GM21737 (cell line): ENCODE data around the gene KRTAP10-11.
"Not testable (repeated sequence)": the region's sequence is repeated elsewhere in the genome, so short reads cannot be mapped to it uniquely, and the experiment has no call there.

Source experiments
- ATAC-seq: cut with Tn5 transposase; IDR thresholded peaks from one replicate; pipeline ENCODE4 v1.9.1; 2021; ENCODE audit warnings: mild to moderate bottlenecking, moderate library complexity; ENCODE audit not compliant: unreplicated experiment

Gene KRTAP10-11

DNA sequence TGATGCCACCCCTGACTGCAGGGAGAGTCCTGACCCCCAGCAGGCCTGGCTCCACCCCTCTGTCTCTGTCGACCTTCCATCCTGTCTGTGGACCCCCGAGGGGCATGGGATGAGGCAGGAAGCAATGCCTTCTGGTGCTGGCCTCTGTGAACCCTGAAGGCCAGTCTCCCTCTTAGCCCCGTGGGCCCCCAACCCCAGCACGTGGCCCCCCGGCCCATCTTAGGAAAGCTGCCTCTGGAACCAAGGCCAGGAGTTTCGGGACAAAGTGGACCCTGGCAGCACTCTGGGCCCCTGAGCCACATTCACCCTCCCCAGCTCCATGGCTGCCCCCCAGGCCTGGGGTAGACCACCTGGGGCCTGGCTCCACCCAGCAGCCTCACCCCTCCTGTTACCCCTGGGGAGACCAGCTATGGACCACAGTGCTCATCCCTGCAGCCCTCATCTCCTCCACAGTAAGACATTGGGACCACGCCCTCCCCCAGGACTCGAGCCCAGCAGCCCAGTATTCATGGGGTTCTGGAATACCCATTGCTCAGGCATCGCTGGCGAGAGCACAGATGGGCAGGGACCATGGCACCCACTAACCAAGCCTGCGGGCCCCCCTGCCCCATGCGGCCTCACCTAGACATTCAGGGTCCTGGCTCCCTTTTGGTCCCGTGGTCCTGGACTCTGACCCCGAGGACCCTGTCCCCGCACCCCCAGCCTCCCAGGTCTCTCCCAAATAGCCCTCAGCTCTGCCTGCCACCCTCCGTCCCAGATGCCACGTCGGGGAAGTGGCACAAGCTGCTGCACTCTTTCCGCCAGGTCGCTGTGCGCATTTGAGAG lies 7.5 kb upstream of the KRTAP10-11 start:
- not testable (repeated sequence) for ATAC-seq

DNA sequence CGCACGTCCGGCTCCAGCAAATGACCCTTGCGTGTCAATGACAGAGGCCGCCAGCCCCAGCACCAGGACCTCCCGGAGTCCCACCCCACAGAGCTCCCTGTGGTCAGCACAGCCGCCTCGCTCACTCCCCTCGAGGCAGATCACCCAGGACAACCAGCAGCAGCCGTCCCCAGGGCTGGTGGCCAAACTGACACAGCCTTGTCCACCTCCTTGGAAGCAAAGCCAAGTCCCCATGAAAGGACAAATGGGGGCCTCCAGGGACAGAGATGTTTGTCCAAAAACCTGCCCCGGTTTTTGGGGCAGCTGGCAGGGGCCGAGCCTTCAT lies 6.9 kb upstream of the KRTAP10-11 start:
- ATAC-seq: no peak

GRCh38 chr21:44640761-44641160 lies 5.5 kb upstream of the KRTAP10-11 start:
- no peak for ATAC-seq

DNA sequence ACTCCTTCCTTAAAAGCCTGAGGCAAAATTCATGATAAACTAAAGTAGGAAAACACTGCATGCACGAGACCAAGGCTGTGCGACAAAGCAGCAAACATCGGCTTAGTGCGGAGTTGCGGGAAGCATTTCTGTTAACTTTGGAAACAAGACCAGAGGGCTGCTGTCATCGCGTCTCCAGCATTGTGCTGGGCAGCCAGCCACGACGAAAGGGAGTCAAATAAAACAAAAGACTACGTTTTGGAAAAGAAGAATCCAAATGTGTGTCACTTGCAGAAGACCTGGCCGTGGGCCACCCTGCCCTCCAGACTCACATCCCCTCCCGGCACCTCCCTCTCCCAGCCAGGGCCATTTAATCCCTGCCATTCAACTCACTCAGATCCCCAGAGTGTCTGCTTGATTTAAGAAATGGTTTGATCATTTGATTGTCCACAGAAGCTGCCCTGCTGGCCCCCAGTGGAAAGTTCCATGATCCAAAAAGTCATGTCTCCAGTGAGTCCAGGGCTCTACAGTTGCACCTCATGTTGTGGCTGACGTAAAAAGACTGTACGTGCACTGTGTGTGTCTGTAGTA lies 2.4 kb upstream of the KRTAP10-11 start:
- no peak for ATAC-seq

GRCh38 chr21:44644878-44645277 lies 1.3 kb upstream of the KRTAP10-11 start:
- no peak for ATAC-seq

DNA sequence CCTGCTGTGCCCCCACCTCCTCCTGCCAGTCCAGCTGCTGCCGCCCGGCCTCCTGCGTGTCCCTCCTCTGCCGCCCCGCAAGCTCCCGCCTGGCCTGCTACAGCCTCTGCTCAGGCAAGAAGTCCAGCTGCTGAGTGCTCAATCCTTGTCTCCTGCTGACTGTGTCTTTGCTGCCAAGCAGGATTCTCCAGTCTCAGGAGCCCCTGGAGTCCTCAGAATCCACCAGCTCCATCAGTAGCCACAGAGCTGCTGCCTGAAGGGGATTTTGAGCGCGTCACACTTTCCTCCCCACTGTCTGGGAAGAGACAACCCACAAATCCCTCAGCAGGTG lies 973 bp downstream of the KRTAP10-11 start:
- ATAC-seq: no peak

DNA sequence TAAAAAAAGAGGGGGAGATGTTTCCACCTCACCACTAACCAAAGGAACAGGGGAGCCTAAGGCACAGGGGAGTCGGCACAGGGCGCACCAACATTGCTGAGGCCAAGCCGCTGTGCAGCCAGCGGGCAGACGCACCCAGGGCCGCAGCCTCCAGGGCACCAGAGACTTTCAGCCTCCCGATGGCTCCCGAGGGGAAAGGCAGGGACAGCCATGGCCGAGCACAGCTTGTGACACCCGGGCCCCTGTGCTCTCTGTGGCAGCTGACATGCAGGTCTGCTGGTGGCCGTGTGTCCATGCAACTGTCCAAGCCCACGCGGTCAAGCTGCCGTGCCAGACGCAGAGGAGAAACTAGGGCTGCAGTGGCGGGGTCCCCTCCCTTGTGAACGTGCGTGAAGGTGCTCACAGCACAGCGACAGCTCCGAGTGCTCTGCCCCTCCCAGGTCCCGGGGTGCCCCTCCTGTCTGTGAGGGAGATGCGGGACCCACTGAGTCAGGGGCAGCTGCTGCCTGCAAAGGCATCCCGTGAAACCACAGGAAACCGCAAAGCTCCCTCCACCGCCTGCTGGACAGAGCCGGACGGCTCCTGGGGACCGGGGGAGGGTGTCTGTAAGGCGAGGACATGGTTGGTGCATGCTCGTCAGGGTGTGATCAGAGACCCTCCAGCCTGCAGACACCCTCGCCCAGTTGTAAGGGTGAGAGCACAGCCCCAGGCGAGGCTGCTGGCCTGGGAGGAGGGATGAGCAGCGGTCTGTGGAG lies 2.5 kb downstream of the KRTAP10-11 start:
- ATAC-seq: no peak

DNA sequence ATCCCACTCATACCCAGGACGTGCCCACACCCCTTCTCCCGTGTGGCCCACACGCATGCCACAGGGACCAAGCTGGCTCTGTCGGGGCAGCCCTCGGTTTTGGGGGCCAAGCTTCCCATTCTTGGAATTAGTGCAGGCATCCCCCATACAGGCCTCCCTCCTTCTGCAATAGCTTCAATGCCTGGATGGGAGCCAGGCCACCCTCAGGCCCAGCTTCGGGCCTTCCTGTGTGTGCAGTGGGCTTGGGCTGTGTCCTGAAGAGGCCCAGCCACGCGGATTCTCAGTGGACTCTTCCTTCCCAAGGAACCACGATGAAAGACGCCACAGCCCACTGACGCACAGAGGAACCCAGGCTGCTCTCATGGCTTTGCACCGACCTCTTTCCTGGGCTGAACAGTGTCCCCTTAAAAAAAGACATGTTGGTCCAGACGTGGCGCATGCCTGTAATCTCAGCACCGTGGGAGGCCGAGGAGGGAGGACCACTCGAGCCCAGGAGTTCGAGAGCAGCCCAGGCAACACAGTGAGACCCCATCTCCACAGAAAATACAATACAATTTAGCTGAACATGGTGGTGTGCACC lies 3.4 kb downstream of the KRTAP10-11 start:
- ATAC-seq: no peak

DNA sequence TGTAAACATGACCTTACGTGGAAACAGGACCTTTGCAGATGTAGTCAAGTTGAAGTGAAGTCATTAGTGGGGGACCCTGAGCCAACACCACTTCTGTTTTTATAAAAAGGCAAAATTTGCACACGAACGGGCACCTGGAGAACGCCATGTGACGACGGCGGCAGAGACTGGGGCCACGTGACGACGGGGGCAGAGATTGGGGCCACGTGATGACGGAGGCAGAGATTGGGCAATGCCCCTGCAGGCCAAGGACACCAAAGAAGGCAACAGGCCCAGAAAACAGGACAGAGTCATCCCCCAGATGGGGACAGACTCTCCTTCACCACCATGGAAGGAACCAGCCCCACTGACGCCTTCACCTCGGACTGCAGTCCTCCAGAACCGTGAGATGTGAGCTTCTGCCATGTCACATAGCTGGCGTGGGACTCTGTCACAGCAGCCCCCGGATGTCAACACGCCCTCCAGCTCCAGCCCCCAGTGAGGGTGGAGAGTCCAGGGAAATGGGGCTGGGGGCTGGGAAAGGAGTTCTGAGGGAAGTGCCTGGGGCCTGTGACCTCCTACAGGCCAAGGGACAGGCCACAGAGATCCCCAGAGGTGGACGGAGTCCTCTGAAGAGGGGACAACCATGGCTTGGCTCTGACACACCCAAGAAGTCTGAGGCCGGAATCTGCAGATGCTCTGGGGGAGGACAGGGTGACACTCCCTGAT lies 4.2 kb downstream of the KRTAP10-11 start:
- no peak for ATAC-seq

DNA sequence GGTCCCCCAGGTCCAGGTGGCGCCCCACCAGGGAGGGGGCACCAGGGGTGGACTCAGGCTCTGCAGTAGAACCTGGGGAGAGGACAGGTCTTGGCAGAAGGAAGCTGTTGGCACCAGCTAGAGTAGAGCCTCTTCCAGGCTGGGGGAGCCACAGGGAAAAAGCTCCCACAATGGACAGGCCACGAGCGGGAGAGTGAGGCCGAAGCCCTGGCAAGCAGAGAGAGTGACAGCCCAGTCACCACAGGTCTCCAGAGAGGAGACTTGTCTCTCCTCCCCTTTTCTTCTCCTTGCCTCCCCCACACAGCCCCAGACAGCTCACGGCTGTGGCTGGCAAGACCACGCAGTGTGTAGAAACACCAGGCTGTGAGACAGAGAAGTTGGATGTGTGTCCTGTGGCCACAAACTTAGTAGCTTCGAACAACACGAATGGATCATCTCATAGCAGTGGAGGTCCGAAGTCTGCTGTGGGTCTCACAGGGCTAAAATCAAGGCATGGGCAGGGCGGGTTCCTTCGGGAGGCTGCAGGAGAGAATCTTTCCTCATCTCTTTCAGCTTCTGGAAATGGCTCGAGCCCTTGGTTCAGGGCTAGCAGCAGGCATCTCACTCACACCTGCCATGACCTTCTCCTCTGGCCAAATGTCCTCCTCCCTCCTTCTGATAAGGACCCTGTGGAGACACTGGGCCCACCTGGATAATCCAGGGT lies 4.9 kb downstream of the KRTAP10-11 start:
- ATAC-seq: no peak

- ATAC-seq: no peak
Measured at GRCh38 chr21:44653123-44653522, 6.9 kb downstream of the KRTAP10-11 start.

DNA sequence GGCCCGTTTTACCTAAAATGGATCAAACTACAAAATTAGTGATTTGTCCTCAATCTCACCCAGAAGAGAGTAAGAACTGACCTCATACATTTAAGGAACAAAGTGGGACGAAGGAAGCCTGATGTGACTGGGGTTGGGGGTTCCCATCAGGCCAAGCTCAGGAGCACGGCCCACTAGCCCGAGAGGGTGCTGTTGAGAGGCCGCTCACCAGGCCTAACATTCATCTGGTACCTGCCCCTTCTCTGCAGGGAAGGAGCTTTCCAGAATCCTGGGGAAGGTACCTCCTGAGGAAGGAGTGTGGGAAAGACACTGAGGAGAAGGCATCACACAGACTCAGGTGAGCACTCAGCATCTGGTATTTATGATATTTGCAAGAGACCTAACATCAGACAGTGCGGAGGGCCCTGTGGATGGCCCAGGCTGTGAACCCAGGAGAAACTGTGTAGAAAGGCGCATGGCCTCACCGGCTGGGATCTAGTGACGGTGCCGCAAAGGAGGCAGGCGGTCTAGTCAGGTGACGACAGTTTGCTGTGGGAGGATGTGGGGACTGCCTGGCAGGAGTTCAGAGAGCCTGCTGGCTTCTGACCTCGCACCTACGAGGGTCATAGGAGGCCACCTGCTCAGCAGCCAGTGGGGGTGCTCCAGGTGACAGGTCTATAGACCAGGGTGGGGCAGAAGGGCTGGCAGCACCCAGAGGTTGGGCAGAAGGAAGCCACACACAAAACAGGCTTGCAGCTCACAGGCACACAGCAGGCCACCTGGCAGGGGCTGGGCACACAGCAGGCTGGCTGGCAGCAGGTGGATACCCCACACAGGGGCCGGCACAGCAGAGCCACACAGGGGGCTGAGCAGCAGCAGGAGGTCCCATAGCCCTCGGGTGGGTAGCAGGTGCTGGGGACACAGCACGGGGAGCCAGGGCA lies 7.7 kb downstream of the KRTAP10-11 start:
- ATAC-seq: no peak

DNA sequence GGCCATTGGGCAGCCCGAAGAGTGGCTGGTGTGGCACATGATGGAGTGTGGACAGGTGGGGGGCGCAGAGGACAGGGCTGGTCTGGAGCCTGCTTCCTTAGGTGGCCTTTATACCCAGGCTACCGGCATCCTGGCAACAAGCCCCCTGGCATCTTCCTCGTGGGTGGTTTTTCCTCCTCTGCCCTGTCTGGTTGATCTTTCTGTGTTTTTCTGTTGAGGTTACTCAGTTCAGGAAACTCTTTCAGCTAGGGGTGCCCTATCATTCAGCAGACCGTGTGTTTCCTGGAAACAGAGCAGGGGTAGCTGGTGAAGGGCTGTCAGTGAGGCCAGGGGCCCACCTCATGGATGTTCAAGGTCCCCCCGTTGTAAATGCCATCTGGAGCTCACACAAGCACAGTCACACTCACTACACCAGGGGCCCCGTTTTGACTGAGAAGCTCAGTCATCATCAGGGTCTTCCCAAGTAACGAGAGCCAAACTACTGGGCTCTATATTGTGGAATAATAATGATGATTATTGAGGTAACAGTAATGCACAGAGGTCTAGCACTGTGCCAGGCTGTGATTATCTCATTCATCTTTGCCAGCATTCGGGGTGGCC lies 8.5 kb downstream of the KRTAP10-11 start, which contains the start of gene KRTAP12-4:
TSS of gene KRTAP12-4 (minus strand) at position 84 of the 600 bp plus-strand sequence. CDS start at position 39, 45 bp downstream.
- no peak for ATAC-seq

- no peak for ATAC-seq
Measured at GRCh38 chr21:44656868-44657267, 10.7 kb downstream of the KRTAP10-11 start.

GRCh38 chr21:44657635-44658540 lies 11.7 kb downstream of the KRTAP10-11 start, which contains the start of gene KRTAP12-3:
TSS of gene KRTAP12-3 (plus strand) at chr21:44657932. CDS start at chr21:44657980, 48 bp downstream.
- no peak for ATAC-seq

GRCh38 chr21:44658541-44658910 lies 12.3 kb downstream of the KRTAP10-11 start:
- ATAC-seq: no peak

DNA sequence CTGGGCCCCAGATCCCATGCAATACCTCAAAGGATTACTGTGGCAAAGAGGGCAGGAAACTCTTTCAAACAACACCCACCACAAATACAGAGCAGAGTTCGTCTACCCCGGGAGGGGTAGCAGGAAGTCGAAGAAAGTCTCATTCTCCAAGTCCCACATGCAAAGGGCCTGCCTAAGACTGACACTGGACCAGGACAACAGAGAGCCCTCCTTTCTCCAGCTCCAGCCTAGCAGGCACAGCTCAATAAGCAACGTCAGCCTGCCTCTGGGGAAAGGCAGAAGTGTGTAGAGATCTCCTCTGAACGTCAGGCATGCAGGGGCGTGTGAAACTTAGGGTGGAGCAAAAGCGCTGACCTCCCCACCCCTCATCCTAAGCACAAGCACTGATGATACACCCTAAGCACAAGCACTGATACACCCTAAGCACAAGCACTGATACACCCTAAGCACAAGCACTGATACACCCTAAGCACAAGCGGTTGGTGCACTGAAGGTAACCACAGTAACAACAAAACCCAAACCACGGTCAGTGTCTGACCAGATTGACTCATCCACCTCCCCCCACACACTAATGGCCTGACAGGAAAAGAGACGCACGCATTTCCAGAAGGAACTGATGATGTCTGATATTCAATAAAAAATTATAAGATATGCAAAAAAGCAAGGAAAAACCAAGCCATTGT lies 12.8 kb downstream of the KRTAP10-11 start:
- ATAC-seq: no peak
